H1 (cell line): ENCODE data around the gene ADCY5. TPM values are rescaled to one million over a fixed set of nuclear protein-coding genes. Genes with fewer than 3 reads are reported as not detected.

Experiments used
- CTCF ChIA-PET: fragments of 300-600 bp; sonication (Branson Sonifier 250); formaldehyde crosslinking; loops from one replicate; lab custom pipeline; 2021; ENCODE audit not compliant: partially characterized antibody; lab: Charles Lee
- POLR2A ChIA-PET: fragments of 300-600 bp; sonication (Branson Sonifier 250); formaldehyde crosslinking; loops from one replicate; lab custom pipeline; 2021; ENCODE audit warnings: inconsistent platforms; ENCODE audit not compliant: partially characterized antibody; lab: Charles Lee
- DNase-seq, 2 experiments: peaks; one replicate each; pipeline versions ENCODE4 v3.0.0 to v3.0.0-alpha.2; 2010 to 2022; ENCODE audit warnings: low spot score in 2 of 2, low read depth in 1 of 2, mixed read lengths in 1 of 2
- FAIRE-seq: peaks from 2 replicates; lab custom pipeline; 2011; peaks lifted over from hg19 to GRCh38; lab: Jason Lieb, UNC
- H2AFZ ChIP-seq: 2 replicates; pipeline ENCODE4 v1.8.1; 2012; ENCODE audit warnings: low read length, inconsistent platforms
- H2AK5ac ChIP-seq: 2 replicates; pipeline ENCODE4 v1.6.1; 2013; ENCODE audit warnings: low read depth, low read length
- H2BK120ac ChIP-seq: replicated peaks from 2 replicates; pipeline ENCODE3; 2013; ENCODE audit warnings: low read depth, low read length, inconsistent platforms
- H2BK12ac ChIP-seq: 2 replicates; pipeline ENCODE4 v1.6.1; 2013; ENCODE audit warnings: low read depth, low read length
- H2BK15ac ChIP-seq: 2 replicates; pipeline ENCODE4 v1.6.1; 2013; ENCODE audit warnings: low read length
- H2BK20ac ChIP-seq: 2 replicates; pipeline ENCODE4 v1.6.1; 2013; ENCODE audit warnings: low read length
- H2BK5ac ChIP-seq: 2 replicates; pipeline ENCODE4 v1.6.1; 2013; ENCODE audit warnings: low read depth, low read length
- H3K14ac ChIP-seq: 2 replicates; pipeline ENCODE4 v1.6.1; 2013; ENCODE audit warnings: inconsistent platforms; ENCODE audit not compliant: insufficient read length
- H3K18ac ChIP-seq: 2 replicates; pipeline ENCODE4 v1.6.1; 2013; ENCODE audit warnings: low read length; ENCODE audit errors: extremely low read depth
- H3K23ac ChIP-seq: 2 replicates; pipeline ENCODE4 v1.6.1; 2013; ENCODE audit warnings: inconsistent platforms; ENCODE audit not compliant: insufficient read length
- H3K23me2 ChIP-seq: 2 replicates; pipeline ENCODE4 v1.6.1; 2013; ENCODE audit warnings: low read depth, low read length
- H3K27ac ChIP-seq: 2 replicates; pipeline ENCODE4 v1.6.1; 2011; ENCODE audit warnings: low read depth, low read length, inconsistent platforms
- H3K27me3 ChIP-seq, 4 experiments: replicated peaks in 1 of 4; 1 replicate in 1 of 4; 2 replicates in 3 of 4; pipeline versions ENCODE4 v1.6.1 to v1.8.1; 2011 to 2013; ENCODE audit warnings: low read length in 3 of 4, mild to moderate bottlenecking in 3 of 4, inconsistent platforms in 2 of 4, mixed read lengths in 2 of 4, moderate library complexity in 1 of 4; ENCODE audit not compliant: control insufficient read depth in 3 of 4, insufficient read depth in 3 of 4; ENCODE audit errors: extremely low read depth in 1 of 4
- H3K36me3 ChIP-seq, 4 experiments: 2 replicates each; pipeline versions ENCODE4 v1.6.1 to v1.8.1; 2011 to 2013; ENCODE audit warnings: mild to moderate bottlenecking in 4 of 4, low read length in 3 of 4, moderate library complexity in 2 of 4, control low read depth in 1 of 4, inconsistent platforms in 1 of 4; ENCODE audit not compliant: insufficient read depth in 4 of 4, control insufficient read depth in 2 of 4
- H3K4ac ChIP-seq: replicated peaks from 2 replicates; pipeline ENCODE3; 2013; ENCODE audit warnings: low read length, low read depth, mixed read lengths, inconsistent platforms; ENCODE audit not compliant: insufficient read length
- H3K4me1 ChIP-seq, 4 experiments: replicated peaks in 1 of 4; 1 replicate in 1 of 4; 2 replicates in 3 of 4; pipeline versions ENCODE4 v1.6.1 to v1.8.1; 2011 to 2013; ENCODE audit warnings: low read length in 3 of 4, inconsistent platforms in 2 of 4, mixed read lengths in 1 of 4; ENCODE audit not compliant: insufficient read depth in 4 of 4, control insufficient read depth in 3 of 4
- H3K4me2 ChIP-seq, 2 experiments: 2 replicates each; pipeline versions ENCODE4 v1.6.1 to v1.8.1; 2011 to 2013; ENCODE audit warnings: low read depth in 2 of 2, low read length in 2 of 2, control low read depth in 1 of 2, inconsistent platforms in 1 of 2, mild to moderate bottlenecking in 1 of 2; ENCODE audit not compliant: insufficient read depth in 1 of 2
- H3K4me3 ChIP-seq, 4 experiments: fragments of 200-600, 300-600 bp in 1 of 4; sonication (generic), shearing (Covaris generic), sonication (Bioruptor Twin) in 1 of 4; 2 replicates each; pipeline versions ENCODE4 v1.5.1 to v1.8.1; 2011 to 2016; ENCODE audit warnings: low read length in 4 of 4, low read depth in 3 of 4, control low read depth in 2 of 4, inconsistent platforms in 2 of 4, mild to moderate bottlenecking in 2 of 4, mixed read lengths in 1 of 4, moderate library complexity in 1 of 4; ENCODE audit not compliant: insufficient read depth in 2 of 4; ENCODE audit errors: extremely low read depth in 1 of 4
- H3K56ac ChIP-seq: replicated peaks from 2 replicates; pipeline ENCODE3; 2013; ENCODE audit warnings: low read depth, mild to moderate bottlenecking, mixed read lengths, low read length, inconsistent platforms; ENCODE audit not compliant: insufficient read length
- H3K79me1 ChIP-seq: 2 replicates; pipeline ENCODE4 v1.6.1; 2013; ENCODE audit warnings: low read depth, low read length, control low read depth
- H3K79me2 ChIP-seq, 2 experiments: 2 replicates each; pipeline versions ENCODE4 v1.6.1 to v1.8.1; 2012 to 2013; ENCODE audit warnings: low read length in 2 of 2, mild to moderate bottlenecking in 2 of 2, inconsistent platforms in 1 of 2; ENCODE audit not compliant: insufficient read depth in 2 of 2, control insufficient read depth in 1 of 2
- H3K9ac ChIP-seq, 4 experiments: replicated peaks in 1 of 4; 1 replicate in 1 of 4; 2 replicates in 3 of 4; pipeline versions ENCODE4 v1.6.1 to v1.8.1; 2011 to 2013; ENCODE audit warnings: low read depth in 3 of 4, low read length in 3 of 4, control low read depth in 2 of 4, mild to moderate bottlenecking in 2 of 4, moderate library complexity in 2 of 4, inconsistent platforms in 1 of 4; ENCODE audit errors: extremely low read depth in 1 of 4
- H3K9me3 ChIP-seq, 2 experiments: 2 replicates each; pipeline versions ENCODE4 v1.6.1 to v1.8.1; 2012 to 2013; ENCODE audit warnings: mild to moderate bottlenecking in 2 of 2, moderate library complexity in 2 of 2, control low read depth in 1 of 2, inconsistent platforms in 1 of 2, low read depth in 1 of 2, low read length in 1 of 2, mixed read lengths in 1 of 2; ENCODE audit not compliant: insufficient read depth in 2 of 2
- H4K20me1 ChIP-seq, 2 experiments: replicated peaks in 1 of 2; 2 replicates each; pipeline versions ENCODE3 to v1.8.1; 2011 to 2013; ENCODE audit warnings: inconsistent platforms in 2 of 2, low read length in 2 of 2, mild to moderate bottlenecking in 1 of 2; ENCODE audit not compliant: insufficient read depth in 2 of 2, control insufficient read depth in 1 of 2
- H4K5ac ChIP-seq: 2 replicates; pipeline ENCODE4 v1.6.1; 2013; ENCODE audit warnings: low read length, low read depth, mixed read lengths, inconsistent platforms; ENCODE audit not compliant: insufficient read length
- H4K8ac ChIP-seq: 2 replicates; pipeline ENCODE4 v1.8.0; 2013; ENCODE audit warnings: mild to moderate bottlenecking, moderate library complexity, low read length, inconsistent platforms; ENCODE audit not compliant: insufficient read depth; ENCODE audit errors: extremely low read depth
- H4K91ac ChIP-seq: replicated peaks from 2 replicates; pipeline ENCODE3; 2013; ENCODE audit warnings: low read length, mixed read lengths, inconsistent platforms; ENCODE audit not compliant: insufficient read length
- CTBP2 ChIP-seq: IDR thresholded peaks from 2 replicates; pipeline ENCODE4 v1.7.0; 2011; ENCODE audit warnings: borderline replicate concordance, mild to moderate bottlenecking, moderate library complexity, mixed read lengths, low read length; ENCODE audit not compliant: insufficient read depth, insufficient read length
- KDM5A ChIP-seq: fragments of 200-600 bp; IDR thresholded peaks from 2 replicates; pipeline ENCODE4 v1.7.1; 2012; ENCODE audit warnings: mild to moderate bottlenecking, low read length, inconsistent platforms, mixed read lengths
- YY1 ChIP-seq: IDR thresholded peaks from 2 replicates; pipeline ENCODE4 v1.6.1; 2011; ENCODE audit warnings: low read depth, mild to moderate bottlenecking, low read length
- WGBS, 2 experiments: shearing (Covaris generic) in 1 of 2; methylation state at CpG; one replicate each; pipeline versions ENCODE4 v1.1.6 to v1.1.7; 2013 to 2015; ENCODE audit warnings: low lambda C conversion rate in 2 of 2, mixed read lengths in 2 of 2, inconsistent platforms in 1 of 2, low coverage in 1 of 2, missing lambda C conversion rate in 1 of 2; ENCODE audit not compliant: insufficient replicate concordance in 2 of 2, insufficient coverage in 1 of 2, insufficient read length in 1 of 2; ENCODE audit errors: extremely low coverage in 1 of 2, missing lambda C conversion rate in 1 of 2; 5-methylcytosine and 5-hydroxymethylcytosine counted together
- polyA plus RNA-seq, 7 experiments: library from polyadenylated mRNA; depleted of rRNA in 3 of 7; stranded (reverse) in 5 of 7; unstranded in 2 of 7; fragments of >200 nt in 5 of 7; fragments of 200-250 nt in 2 of 7; gene quantifications; 1 replicate in 5 of 7; 2 replicates in 1 of 7; 4 replicates in 1 of 7; pipeline versions ENCODE4 v1.2.1 to v1.2.3, GENCODE V29; 2011 to 2013; ENCODE audit warnings: missing spikeins in 2 of 7, mixed read lengths in 2 of 7
- total RNA-seq: library from RNA; stranded (reverse); fragmentation: NEBNext Ultra II Directional; extraction: Animal tissue kit (Norgen Biotek cat#: 25700); gene quantifications from 2 replicates; pipeline ENCODE4 v1.2.1, GENCODE V29; 2021

Gene ADCY5
- total and polyA plus RNA-seq, 2 of the 8 experiments (the other 6 are each of a cell fraction or from before 2014, with no cell fraction given): 18.9 to 40.8 TPM

GRCh38 chr3:123483146-123483545 is 34.3 kb upstream of the ADCY5 start:
- no peak overlapping the region for H2BK120ac ChIP-seq
- H3K23ac ChIP-seq: no peak overlapping the region
- H3K14ac ChIP-seq: no peak overlapping the region
- no peaks in the 10 kb centered on the region for H3K36me3 ChIP-seq
- no peaks in the 10 kb centered on the region for H3K23me2 ChIP-seq
- no peak overlapping the region for H2BK15ac ChIP-seq
- no peak overlapping the region for H4K8ac ChIP-seq
- POLR2A ChIA-PET: interaction anchor here (0.6 to 0.8 kb wide), 2 partner anchors 13 to 103 kb away, joined by 3 read pairs; no protein-coding TSS in a partner anchor
- no peak overlapping the region for H3K56ac ChIP-seq
- no peak overlapping the region for H2BK12ac ChIP-seq
- H3K79me2 ChIP-seq: no peaks in the 10 kb centered on the region
- FAIRE-seq (no peak), DNase-seq (no peak)
- H3K4ac ChIP-seq: no peak overlapping the region
- H3K27ac ChIP-seq: no peak overlapping the region
- no peak overlapping the region for H3K4me3 ChIP-seq
- H2AK5ac ChIP-seq: no peak overlapping the region
- no peaks in the 10 kb centered on the region for H3K27me3 ChIP-seq
- H3K9me3 ChIP-seq: no peaks in the 10 kb centered on the region
- H3K4me2 ChIP-seq: no peak overlapping the region
- no peak overlapping the region for H4K91ac ChIP-seq
- no peaks in the 10 kb centered on the region for H3K4me1 ChIP-seq
- no peak overlapping the region for H2BK20ac ChIP-seq
- H4K20me1 ChIP-seq: no peaks in the 10 kb centered on the region
- no peak overlapping the region for H2BK5ac ChIP-seq
- H3K18ac ChIP-seq: no peak overlapping the region
- H3K9ac ChIP-seq: no peak overlapping the region
- peak overlapping the region; percentile 44; the same call in 1 of the 2 replicates for H2AFZ ChIP-seq
- no peaks in the 10 kb centered on the region for H3K79me1 ChIP-seq
- WGBS, 2 experiments: 91% methylated on average over 6 of the region's 6 CpGs; no CpG with 5 or more reads in 1 of the 2 experiments
- CTCF ChIA-PET: interaction anchor here (0.7 to 4.9 kb wide), 13 partner anchors 33 to 159 kb away, joined by 3 to 22 read pairs (median 5); no protein-coding TSS in a partner anchor
- no peak overlapping the region for H4K5ac ChIP-seq
- TF ChIP-seq YY1 (no peak), CTBP2 (no peak), KDM5A (no peak)
